ENCODE data around the gene ZBTB20. TPM values are rescaled to one million over a fixed set of nuclear protein-coding genes. Genes with fewer than 3 reads are reported as not detected.

The ZBTB20 gene
- total RNA-seq, 1 experiment from 2014 or later = 4.8 TPM

GRCh38 chr3:114879059-114880031 lies 267.7 kb downstream of the ZBTB20 start:
- no peak for DNase-seq (ENCODE audit: extremely low read depth, low read depth)

- no peak for DNase-seq (ENCODE audit: extremely low read depth, low read depth)
Observed at GRCh38 chr3:114878114-114878839, 268.8 kb downstream of the ZBTB20 start.

GRCh38 chr3:114877378-114878113 lies 269.5 kb downstream of the ZBTB20 start:
- DNase-seq (ENCODE audit: extremely low read depth, low read depth) = no peak

GRCh38 chr3:114874522-114874971 lies 272.5 kb downstream of the ZBTB20 start:
- DNase-seq (ENCODE audit: extremely low read depth, low read depth) = no peak

GRCh38 chr3:114873591-114873990 lies 273.5 kb downstream of the ZBTB20 start:
- DNase-seq (ENCODE audit: extremely low read depth, low read depth) = no peak

- no peak for DNase-seq (ENCODE audit: extremely low read depth, low read depth)
Observed at GRCh38 chr3:114872588-114872987, 274.5 kb downstream of the ZBTB20 start.

- DNase-seq (ENCODE audit: extremely low read depth, low read depth) = no peak
Observed at GRCh38 chr3:114872050-114872449, 275.0 kb downstream of the ZBTB20 start.

GRCh38 chr3:114867835-114868503 lies 279.1 kb downstream of the ZBTB20 start:
- DNase-seq (ENCODE audit: extremely low read depth, low read depth) = no peak

GRCh38 chr3:114867359-114867758 lies 279.7 kb downstream of the ZBTB20 start:
- DNase-seq (ENCODE audit: extremely low read depth, low read depth) = no peak

- no peak for DNase-seq (ENCODE audit: extremely low read depth, low read depth)
Observed at GRCh38 chr3:114866430-114866829, 280.7 kb downstream of the ZBTB20 start.

GRCh38 chr3:114864970-114865369 lies 282.1 kb downstream of the ZBTB20 start:
- DNase-seq (ENCODE audit: extremely low read depth, low read depth) = no peak

GRCh38 chr3:114863848-114864247 lies 283.2 kb downstream of the ZBTB20 start:
- DNase-seq (ENCODE audit: extremely low read depth, low read depth) = no peak

GRCh38 chr3:114861666-114862065 lies 285.4 kb downstream of the ZBTB20 start:
- DNase-seq (ENCODE audit: extremely low read depth, low read depth) = no peak

- no peak for DNase-seq (ENCODE audit: extremely low read depth, low read depth)
Observed at GRCh38 chr3:114860531-114860930, 286.6 kb downstream of the ZBTB20 start.

GRCh38 chr3:114858329-114858728 lies 288.8 kb downstream of the ZBTB20 start:
- no peak for DNase-seq (ENCODE audit: extremely low read depth, low read depth)

GRCh38 chr3:114857299-114857701 lies 289.8 kb downstream of the ZBTB20 start:
- no peak for DNase-seq (ENCODE audit: extremely low read depth, low read depth)

GRCh38 chr3:114856835-114857234 lies 290.3 kb downstream of the ZBTB20 start:
- DNase-seq (ENCODE audit: extremely low read depth, low read depth) = no peak

- DNase-seq (ENCODE audit: extremely low read depth, low read depth) = no peak
Observed at GRCh38 chr3:114855839-114856238, 291.2 kb downstream of the ZBTB20 start.

- DNase-seq (ENCODE audit: extremely low read depth, low read depth) = no peak
Observed at GRCh38 chr3:114852966-114853365, 294.1 kb downstream of the ZBTB20 start.

GRCh38 chr3:114850898-114851297 lies 296.2 kb downstream of the ZBTB20 start:
- no peak for DNase-seq (ENCODE audit: extremely low read depth, low read depth)

Measured in NCI-H460 (cell line).